HEK293T (cell line): Measurements from ENCODE around the gene ABHD17C.

ENCODE experiments used
- ARNT ChIP-seq: fragments of 450-650 bp; IDR thresholded peaks from 2 replicates; pipeline ENCODE4 v1.6.1; 2017; ENCODE audit warnings: mild to moderate bottlenecking
- FOXA1 ChIP-seq: fragments of 450-650 bp; IDR thresholded peaks from 2 replicates; pipeline ENCODE4 v1.6.1; 2016; ENCODE audit warnings: mild to moderate bottlenecking
- FOXK2 ChIP-seq: fragments of 450-650 bp; IDR thresholded peaks from 2 replicates; pipeline ENCODE4 v1.6.1; 2016; ENCODE audit warnings: mild to moderate bottlenecking
- SP1 ChIP-seq: fragments of 450-650 bp; IDR thresholded peaks from 2 replicates; pipeline ENCODE4 v1.6.1; 2017
- SUZ12 ChIP-seq: fragments of 450-650 bp; IDR thresholded peaks from 2 replicates; pipeline ENCODE4 v1.6.1; 2016; ENCODE audit warnings: mild to moderate bottlenecking
- ZNF384 ChIP-seq: fragments of 450-650 bp; IDR thresholded peaks from 2 replicates; pipeline ENCODE4 v1.6.1; 2016

- TF ChIP-seq ZNF384, result no peak
- no peak for TF ChIP-seq FOXA1
- no peak for TF ChIP-seq SP1
- TF ChIP-seq FOXK2, result no peak
- TF ChIP-seq SUZ12, result no peak
- TF ChIP-seq ARNT, result no peak
Measured at GRCh38 chr15:80722811-80723210, 27.7 kb downstream of the ABHD17C start.
